PFSK-1 (cell line): ENCODE data around the gene RERE.

Experiments
- FOXP2 ChIP-seq: optimal IDR thresholded peaks from 2 replicates; pipeline ENCODE3; 2011; ENCODE audit warnings: borderline replicate concordance, control low read depth, inconsistent platforms; ENCODE audit not compliant: insufficient read depth; ENCODE audit errors: extremely low read length, extremely low read depth
- POLR2AphosphoS5 ChIP-seq: IDR thresholded peaks from 2 replicates; pipeline ENCODE4 v1.6.1; 2012; ENCODE audit warnings: low read depth, mild to moderate bottlenecking, control low read depth, low read length, moderate library complexity
- REST ChIP-seq, 2 experiments: IDR thresholded peaks; 2 replicates each; pipeline versions ENCODE4 v1.6.1 to v1.8.0; 2011 to 2012; ENCODE audit warnings: low read depth in 2 of 2, low read length in 2 of 2, control low read depth in 1 of 2, inconsistent platforms in 1 of 2, mild to moderate bottlenecking in 1 of 2, moderate library complexity in 1 of 2; ENCODE audit not compliant: insufficient read depth in 1 of 2
- SIN3A ChIP-seq: IDR thresholded peaks from 2 replicates; pipeline ENCODE4 v1.6.1; 2012; ENCODE audit warnings: mild to moderate bottlenecking, low read length, moderate library complexity, borderline replicate concordance; ENCODE audit not compliant: insufficient read depth
- TAF1 ChIP-seq: IDR thresholded peaks from 2 replicates; pipeline ENCODE4 v1.6.1; 2012; ENCODE audit warnings: low read length, control low read depth, borderline replicate concordance; ENCODE audit not compliant: insufficient read depth

RERE gene

GRCh38 chr1:8497210-8497819 is 320.1 kb downstream of the RERE start:
- TF ChIP-seq POLR2AphosphoS5 (no peak), REST (IDR thresholded peaks at IDR 0.05; ENCODE audit: insufficient read depth in 1 of 2, low read depth in 2 of 2, low read length in 2 of 2) (no peak), SIN3A (no peak), TAF1 (no peak), FOXP2 (no peak)

GRCh38 chr1:8496473-8496872 is 321.0 kb downstream of the RERE start:
- TF ChIP-seq SIN3A (no peak), TAF1 (no peak), FOXP2 (no peak), POLR2AphosphoS5 (no peak), REST (IDR thresholded peaks at IDR 0.05; ENCODE audit: insufficient read depth in 1 of 2, low read depth in 2 of 2, low read length in 2 of 2) (no peak)

GRCh38 chr1:8495928-8496401 is 321.5 kb downstream of the RERE start:
- no peak for TF ChIP-seq SIN3A
- TF ChIP-seq TAF1: no peak
- TF ChIP-seq FOXP2: no peak
- TF ChIP-seq POLR2AphosphoS5: no peak
- TF ChIP-seq REST (IDR thresholded peaks at IDR 0.05; ENCODE audit: insufficient read depth in 1 of 2, low read depth in 2 of 2, low read length in 2 of 2): no peak

- TF ChIP-seq SIN3A: no peak
- no peak for TF ChIP-seq TAF1
- no peak for TF ChIP-seq POLR2AphosphoS5
- no peak for TF ChIP-seq REST (IDR thresholded peaks at IDR 0.05; ENCODE audit: insufficient read depth in 1 of 2, low read depth in 2 of 2, low read length in 2 of 2)
- TF ChIP-seq FOXP2: no peak
Observed at GRCh38 chr1:8494681-8495080, 322.8 kb downstream of the RERE start.
